GM12864 (cell line): Measurements from ENCODE around the gene MFAP3L.

Source experiments
- DNase-seq: peaks from one replicate; pipeline ENCODE4 v3.0.0-alpha.2; 2011; ENCODE audit warnings: low read depth
- H3K4me3 ChIP-seq: 2 replicates; pipeline ENCODE4 v1.5.1; 2011; ENCODE audit warnings: mild to moderate bottlenecking, low read depth, low read length, control low read depth
- CTCF ChIP-seq: IDR thresholded peaks from 2 replicates; pipeline ENCODE4 v1.5.1; 2011; ENCODE audit warnings: low read depth, mild to moderate bottlenecking, moderate library complexity, low read length, control low read depth, inconsistent platforms; ENCODE audit errors: missing control alignments

Gene MFAP3L

GRCh38 chr4:169958629-169959028 lies 67.6 kb downstream of the MFAP3L start:
- TF ChIP-seq CTCF, result no peak
- no peak overlapping the region for H3K4me3 ChIP-seq
- no peak for DNase-seq

- DNase-seq, result no peak
- TF ChIP-seq CTCF, result no peak
- H3K4me3 ChIP-seq, result no peak overlapping the region
These were observed 68.4 kb downstream of the MFAP3L start for GRCh38 chr4:169957785-169958184.

DNA sequence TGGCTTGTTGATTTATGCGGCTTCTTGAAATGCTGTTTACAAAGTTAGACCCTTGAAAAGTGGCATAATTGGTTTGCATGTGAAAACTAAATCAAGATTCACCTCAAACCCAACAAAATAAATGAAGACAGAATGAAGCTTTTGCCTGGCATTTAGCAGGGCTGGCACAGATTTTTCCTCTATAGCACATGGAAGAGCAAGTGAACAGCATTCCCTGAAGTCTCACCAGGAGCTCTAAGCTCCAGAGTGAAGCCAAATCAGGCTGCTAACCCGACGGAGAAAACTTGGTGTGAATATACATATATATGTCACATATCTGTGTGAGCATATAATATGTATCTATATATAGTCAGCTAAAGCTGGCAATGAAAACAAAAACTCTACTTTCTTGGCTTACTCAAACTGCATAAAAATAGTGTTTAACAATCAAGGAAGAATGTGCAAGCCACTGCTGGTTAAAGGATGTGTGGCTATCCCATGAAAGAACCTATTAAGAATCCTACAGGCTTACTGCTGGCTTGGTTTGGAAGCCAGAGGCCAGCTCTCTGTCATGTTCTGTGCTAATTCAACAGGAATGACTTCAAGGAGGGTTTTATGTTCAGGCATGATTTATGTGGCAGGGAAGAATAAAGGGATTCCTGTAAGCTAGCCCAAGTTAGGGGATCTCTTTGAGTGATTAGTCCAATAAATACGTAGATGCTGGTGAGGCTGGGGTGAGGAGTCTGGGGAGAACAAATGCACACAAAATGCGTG lies 69.9 kb downstream of the MFAP3L start:
- TF ChIP-seq CTCF, result no peak
- DNase-seq, result no peak
- no peak overlapping the region for H3K4me3 ChIP-seq

DNA sequence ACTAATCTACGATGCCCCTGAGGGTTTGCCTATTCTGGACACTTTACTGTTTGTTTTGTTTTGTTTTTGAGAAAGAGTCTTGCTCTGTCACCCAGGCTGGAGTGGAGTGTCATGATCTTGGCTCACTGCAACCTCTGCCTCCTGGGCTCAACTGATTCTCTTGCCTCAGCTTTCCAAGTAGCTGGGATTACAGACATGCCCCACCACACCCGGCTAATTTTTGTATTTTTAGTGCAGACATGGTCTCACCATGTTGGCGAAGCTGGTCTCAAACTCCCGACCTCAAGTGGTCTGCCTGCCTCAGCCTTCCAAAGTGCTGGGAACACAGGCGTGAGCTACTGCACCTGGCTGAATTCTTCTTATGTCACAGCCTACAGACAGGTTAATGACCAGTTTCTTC lies 70.7 kb downstream of the MFAP3L start:
- TF ChIP-seq CTCF, result no peak
- no peak for DNase-seq
- no peak overlapping the region for H3K4me3 ChIP-seq

DNA sequence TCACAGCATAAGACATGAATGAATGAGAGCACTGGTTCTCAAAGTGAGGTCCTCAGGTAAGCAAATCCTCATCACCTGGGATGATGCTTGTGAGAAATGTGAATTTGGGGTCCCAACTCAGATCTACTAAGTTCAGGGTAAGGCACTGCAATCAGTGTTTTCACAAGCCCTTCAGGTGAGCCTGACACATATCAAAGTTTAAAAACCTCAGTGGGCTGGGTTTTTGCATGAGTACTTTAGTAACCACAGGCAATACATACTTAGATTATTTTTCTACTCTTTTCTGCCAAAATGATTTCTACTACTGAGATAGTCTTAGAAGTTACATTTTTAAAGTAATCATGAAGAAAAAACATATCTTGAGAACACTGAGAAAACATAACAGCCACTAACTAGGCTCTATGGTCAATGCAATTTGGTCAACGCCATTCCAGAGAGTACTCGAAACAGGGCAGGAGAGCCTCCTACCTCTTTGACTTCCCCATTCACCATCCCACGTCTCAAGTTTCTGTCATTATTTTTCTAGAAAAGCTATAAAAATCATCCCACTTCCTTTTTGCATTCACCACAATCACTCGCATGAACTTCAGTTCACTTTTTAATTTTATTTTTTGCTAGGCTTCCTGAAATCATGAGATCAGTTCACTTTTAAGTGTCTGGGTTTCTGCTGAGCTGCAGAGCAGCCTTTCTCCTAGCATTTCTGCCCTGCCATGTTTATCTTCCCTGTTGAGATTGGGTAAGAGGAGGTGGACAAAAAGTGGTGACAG lies 73.8 kb downstream of the MFAP3L start:
- no peak overlapping the region for H3K4me3 ChIP-seq
- no peak for TF ChIP-seq CTCF
- DNase-seq, result peak; percentile 25

- no peak for DNase-seq
- TF ChIP-seq CTCF, result no peak
- no peak overlapping the region for H3K4me3 ChIP-seq
These were observed 77.9 kb downstream of the MFAP3L start for GRCh38 chr4:169948271-169948670.
